ENCODE measurements around the gene P2RX3.
A peak's percentile ranks its signal among the peaks of the same experiment; 100 is the strongest.

P2RX3 gene

GRCh38 chr11:57345555-57346211 is 7.5 kb downstream of the P2RX3 start:
- peaks cover 6% of the 10 kb centered on the region for H3K27me3 ChIP-seq (ENCODE audit: control insufficient read depth, insufficient read depth, low read length)
- H3K9ac ChIP-seq (ENCODE audit: low read length): no peak overlapping the region
- H3K9me3 ChIP-seq (ENCODE audit: control insufficient read depth, low read depth, low read length): no peaks in the 10 kb centered on the region
- H3K27ac ChIP-seq (ENCODE audit: low read length): no peak overlapping the region
- H3K4me1 ChIP-seq (ENCODE audit: control insufficient read depth, low read depth, low read length): peaks cover 3% of the 10 kb centered on the region
- no peak overlapping the region for H3K4me3 ChIP-seq (ENCODE audit: low read length)
- H3K36me3 ChIP-seq (ENCODE audit: control insufficient read depth, low read depth, low read length): no peaks in the 10 kb centered on the region

- Histone ChIP-seq H3K9me3 (ENCODE audit: control insufficient read depth, low read depth, low read length) (no peaks in the 10 kb centered on the region), H3K4me3 (ENCODE audit: low read length) (no peak overlapping the region), H3K36me3 (ENCODE audit: control insufficient read depth, low read depth, low read length) (no peaks in the 10 kb centered on the region), H3K27me3 (ENCODE audit: control insufficient read depth, insufficient read depth, low read length) (no peaks in the 10 kb centered on the region), H3K27ac (ENCODE audit: low read length) (no peak overlapping the region), H3K9ac (ENCODE audit: low read length) (no peak overlapping the region), H3K4me1 (ENCODE audit: control insufficient read depth, low read depth, low read length) (peaks cover 3% of the 10 kb centered on the region)
Observed at GRCh38 chr11:57347336-57347735, 9.2 kb downstream of the P2RX3 start.

GRCh38 chr11:57348052-57348451 is 9.9 kb downstream of the P2RX3 start:
- H3K27ac ChIP-seq (ENCODE audit: low read length): no peak overlapping the region

GRCh38 chr11:57348636-57349313 is 10.6 kb downstream of the P2RX3 start:
- H3K36me3 ChIP-seq (ENCODE audit: control insufficient read depth, low read depth, low read length): no peaks in the 10 kb centered on the region
- H3K9me3 ChIP-seq (ENCODE audit: control insufficient read depth, low read depth, low read length): no peaks in the 10 kb centered on the region
- no peak overlapping the region for H3K27ac ChIP-seq (ENCODE audit: low read length)
- H3K4me1 ChIP-seq (ENCODE audit: control insufficient read depth, low read depth, low read length): peaks cover 8% of the 10 kb centered on the region
- H3K4me3 ChIP-seq (ENCODE audit: low read length): no peak overlapping the region
- H3K9ac ChIP-seq (ENCODE audit: low read length): no peak overlapping the region
- H3K27me3 ChIP-seq (ENCODE audit: control insufficient read depth, insufficient read depth, low read length): no peaks in the 10 kb centered on the region

More at GRCh38 chr11:57348052-57348451, 9.9 kb downstream of the P2RX3 start:
- no peak overlapping the region for H3K4me3 ChIP-seq (ENCODE audit: low read length)
- H3K9me3 ChIP-seq (ENCODE audit: control insufficient read depth, low read depth, low read length): no peaks in the 10 kb centered on the region
- no peaks in the 10 kb centered on the region for H3K36me3 ChIP-seq (ENCODE audit: control insufficient read depth, low read depth, low read length)
- H3K9ac ChIP-seq (ENCODE audit: low read length): no peak overlapping the region
- peaks cover 3% of the 10 kb centered on the region for H3K4me1 ChIP-seq (ENCODE audit: control insufficient read depth, low read depth, low read length)
- H3K27me3 ChIP-seq (ENCODE audit: control insufficient read depth, insufficient read depth, low read length): no peaks in the 10 kb centered on the region

- Histone ChIP-seq H3K9me3 (ENCODE audit: control insufficient read depth, low read depth, low read length) (no peaks in the 10 kb centered on the region), H3K4me1 (ENCODE audit: control insufficient read depth, low read depth, low read length) (peaks cover 10% of the 10 kb centered on the region), H3K36me3 (ENCODE audit: control insufficient read depth, low read depth, low read length) (no peaks in the 10 kb centered on the region), H3K9ac (ENCODE audit: low read length) (peak overlapping the region; percentile 43), H3K27ac (ENCODE audit: low read length) (no peak overlapping the region), H3K4me3 (ENCODE audit: low read length) (peak overlapping the region; percentile 57), H3K27me3 (ENCODE audit: control insufficient read depth, insufficient read depth, low read length) (no peaks in the 10 kb centered on the region)
Observed at GRCh38 chr11:57349491-57350274, 11.5 kb downstream of the P2RX3 start.

GRCh38 chr11:57353036-57353435 is 14.9 kb downstream of the P2RX3 start:
- Histone ChIP-seq H3K4me3 (ENCODE audit: low read length) (no peak overlapping the region), H3K4me1 (ENCODE audit: control insufficient read depth, low read depth, low read length) (peaks cover 7% of the 10 kb centered on the region), H3K27ac (ENCODE audit: low read length) (no peak overlapping the region), H3K9ac (ENCODE audit: low read length) (no peak overlapping the region), H3K36me3 (ENCODE audit: control insufficient read depth, low read depth, low read length) (no peaks in the 10 kb centered on the region), H3K27me3 (ENCODE audit: control insufficient read depth, insufficient read depth, low read length) (no peaks in the 10 kb centered on the region), H3K9me3 (ENCODE audit: control insufficient read depth, low read depth, low read length) (no peaks in the 10 kb centered on the region)

- H3K9me3 ChIP-seq (ENCODE audit: control insufficient read depth, low read depth, low read length): no peaks in the 10 kb centered on the region
- peaks cover 7% of the 10 kb centered on the region for H3K4me1 ChIP-seq (ENCODE audit: control insufficient read depth, low read depth, low read length)
- no peak overlapping the region for H3K4me3 ChIP-seq (ENCODE audit: low read length)
- no peak overlapping the region for H3K27ac ChIP-seq (ENCODE audit: low read length)
- H3K36me3 ChIP-seq (ENCODE audit: control insufficient read depth, low read depth, low read length): no peaks in the 10 kb centered on the region
- H3K9ac ChIP-seq (ENCODE audit: low read length): no peak overlapping the region
- H3K27me3 ChIP-seq (ENCODE audit: control insufficient read depth, insufficient read depth, low read length): no peaks in the 10 kb centered on the region
Observed at GRCh38 chr11:57353446-57353845, 15.3 kb downstream of the P2RX3 start.

- H3K4me3 ChIP-seq (ENCODE audit: low read length): no peak overlapping the region
- no peaks in the 10 kb centered on the region for H3K9me3 ChIP-seq (ENCODE audit: control insufficient read depth, low read depth, low read length)
- H3K36me3 ChIP-seq (ENCODE audit: control insufficient read depth, low read depth, low read length): no peaks in the 10 kb centered on the region
- H3K4me1 ChIP-seq (ENCODE audit: control insufficient read depth, low read depth, low read length): peaks cover 7% of the 10 kb centered on the region
- no peak overlapping the region for H3K27ac ChIP-seq (ENCODE audit: low read length)
- H3K27me3 ChIP-seq (ENCODE audit: control insufficient read depth, insufficient read depth, low read length): no peaks in the 10 kb centered on the region
- H3K9ac ChIP-seq (ENCODE audit: low read length): no peak overlapping the region
Observed at GRCh38 chr11:57353852-57354251, 15.7 kb downstream of the P2RX3 start.

GRCh38 chr11:57354699-57355098 is 16.5 kb downstream of the P2RX3 start:
- H3K27ac ChIP-seq (ENCODE audit: low read length): no peak overlapping the region
- H3K9me3 ChIP-seq (ENCODE audit: control insufficient read depth, low read depth, low read length): no peaks in the 10 kb centered on the region
- no peaks in the 10 kb centered on the region for H3K27me3 ChIP-seq (ENCODE audit: control insufficient read depth, insufficient read depth, low read length)
- no peak overlapping the region for H3K4me3 ChIP-seq (ENCODE audit: low read length)
- H3K36me3 ChIP-seq (ENCODE audit: control insufficient read depth, low read depth, low read length): no peaks in the 10 kb centered on the region
- no peak overlapping the region for H3K9ac ChIP-seq (ENCODE audit: low read length)
- H3K4me1 ChIP-seq (ENCODE audit: control insufficient read depth, low read depth, low read length): peaks cover 7% of the 10 kb centered on the region

GRCh38 chr11:57356268-57356667 is 18.1 kb downstream of the P2RX3 start:
- H3K9me3 ChIP-seq (ENCODE audit: control insufficient read depth, low read depth, low read length): no peaks in the 10 kb centered on the region
- H3K9ac ChIP-seq (ENCODE audit: low read length): no peak overlapping the region
- no peaks in the 10 kb centered on the region for H3K36me3 ChIP-seq (ENCODE audit: control insufficient read depth, low read depth, low read length)
- peaks cover 7% of the 10 kb centered on the region for H3K4me1 ChIP-seq (ENCODE audit: control insufficient read depth, low read depth, low read length)
- no peak overlapping the region for H3K27ac ChIP-seq (ENCODE audit: low read length)
- no peaks in the 10 kb centered on the region for H3K27me3 ChIP-seq (ENCODE audit: control insufficient read depth, insufficient read depth, low read length)
- no peak overlapping the region for H3K4me3 ChIP-seq (ENCODE audit: low read length)

GRCh38 chr11:57357310-57357709 is 19.2 kb downstream of the P2RX3 start:
- no peaks in the 10 kb centered on the region for H3K9me3 ChIP-seq (ENCODE audit: control insufficient read depth, low read depth, low read length)
- no peak overlapping the region for H3K4me3 ChIP-seq (ENCODE audit: low read length)
- H3K27ac ChIP-seq (ENCODE audit: low read length): no peak overlapping the region
- H3K4me1 ChIP-seq (ENCODE audit: control insufficient read depth, low read depth, low read length): peaks cover 7% of the 10 kb centered on the region
- no peak overlapping the region for H3K9ac ChIP-seq (ENCODE audit: low read length)
- no peaks in the 10 kb centered on the region for H3K36me3 ChIP-seq (ENCODE audit: control insufficient read depth, low read depth, low read length)
- H3K27me3 ChIP-seq (ENCODE audit: control insufficient read depth, insufficient read depth, low read length): no peaks in the 10 kb centered on the region

All from iPS-18a (cell line).